OCI-LY7 (cell line): ENCODE measurements around the gene CACNA1B.
"Not testable (repeated sequence)": the region's sequence is repeated elsewhere in the genome, so short reads cannot be mapped to it uniquely, and the experiment has no call there.

Experiments
- CTCF ChIP-seq: fragments of 200-600 bp; sonication (generic); conservative IDR thresholded peaks from 2 replicates; pipeline ENCODE4 v1.5.1; 2014; ENCODE audit warnings: mild to moderate bottlenecking, antibody characterized with exemption, low read length, moderate library complexity, mixed read lengths
- EZH2phosphoT487 ChIP-seq: fragments of 200-600 bp; sonication (generic); IDR thresholded peaks from 2 replicates; pipeline ENCODE4 v1.6.1; 2018; ENCODE audit warnings: low read depth, borderline replicate concordance, mild to moderate bottlenecking, mixed run types, antibody characterized with exemption, low read length, moderate library complexity, mixed read lengths

DNA sequence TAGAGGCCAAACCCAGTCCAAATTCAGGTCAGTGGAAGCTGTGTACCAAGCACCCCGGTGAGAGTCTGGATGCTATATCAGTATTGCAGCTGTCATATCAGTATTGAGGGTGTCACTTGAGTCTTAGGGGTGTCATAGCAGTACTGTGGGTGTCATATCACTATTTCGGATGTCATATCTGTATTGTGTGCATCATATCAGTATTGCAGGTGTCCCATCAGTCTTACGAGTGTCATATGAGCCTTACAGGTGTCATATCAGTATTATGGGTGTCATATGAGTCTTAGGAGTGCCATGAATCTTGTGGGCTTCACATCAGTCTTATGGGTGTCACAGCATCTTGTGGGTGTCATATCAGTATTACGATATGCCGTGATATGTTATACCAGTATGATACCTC is 278.2 kb downstream of the CACNA1B start:
- not testable (repeated sequence) for TF ChIP-seq CTCF, EZH2phosphoT487
